ENCODE data around the gene FBLN7. TPM values are rescaled to one million over a fixed set of nuclear protein-coding genes. Genes with fewer than 3 reads are reported as not detected.
"Not testable (repeated sequence)": the region's sequence is repeated elsewhere in the genome, so short reads cannot be mapped to it uniquely, and the experiment has no call there.

Gene FBLN7
- total RNA-seq, 2 experiments from 2014 or later, result 7.4 to 7.9 TPM

- H3K9me3 Mint-ChIP-seq, result no peaks in the 10 kb centered on the region
- H3K36me3 Mint-ChIP-seq (ENCODE audit: low read depth), result peaks cover 24% of the 10 kb centered on the region
- ChIA-PET POLR2A (no interaction called here), CTCF (no interaction called here)
- H3K27me3 Mint-ChIP-seq, result no peaks in the 10 kb centered on the region
- H3K4me1 Mint-ChIP-seq (ENCODE audit: low read depth), result peaks cover 15% of the 10 kb centered on the region
- no peak overlapping the region for H3K27ac Mint-ChIP-seq
- DNase-seq, result no peak
- no peak for ATAC-seq
- no peak for TF ChIP-seq CTCF (IDR thresholded peaks at IDR 0.05)
- H3K4me3 Mint-ChIP-seq, result no peak overlapping the region
- intact Hi-C loops (cut with micrococcal nuclease), result no loop called here
Measured at GRCh38 chr2:112095681-112096080, 42.5 kb upstream of the FBLN7 start.

- Mint-ChIP-seq H3K27me3 (no peaks in the 10 kb centered on the region), H3K4me1 (ENCODE audit: low read depth) (peaks cover 15% of the 10 kb centered on the region), H3K36me3 (ENCODE audit: low read depth) (peaks cover 23% of the 10 kb centered on the region), H3K4me3 (no peak overlapping the region), H3K27ac (peak overlapping the region; percentile 4), H3K9me3 (no peaks in the 10 kb centered on the region)
- no peak for ATAC-seq
- TF ChIP-seq CTCF (IDR thresholded peaks at IDR 0.05), result no peak
- intact Hi-C loops (cut with micrococcal nuclease), result no loop called here
- ChIA-PET CTCF (no interaction called here), POLR2A (no interaction called here)
- DNase-seq, result no peak
Measured at GRCh38 chr2:112096098-112096497, 42.1 kb upstream of the FBLN7 start.

GRCh38 chr2:112108178-112108832 is 29.9 kb upstream of the FBLN7 start:
- Mint-ChIP-seq H3K4me3 (no peak overlapping the region), H3K9me3 (peaks cover 17% of the 10 kb centered on the region), H3K36me3 (ENCODE audit: low read depth) (peaks cover 61% of the 10 kb centered on the region), H3K4me1 (ENCODE audit: low read depth) (no peaks in the 10 kb centered on the region), H3K27me3 (no peaks in the 10 kb centered on the region), H3K27ac (no peak overlapping the region)
- ChIA-PET CTCF (interaction anchor here (1.4 kb wide), 1 partner anchor 13 kb away, joined by 4 read pairs; no protein-coding TSS in a partner anchor), POLR2A (no interaction called here)
- DNase-seq (no peak), ATAC-seq (no peak)
- TF ChIP-seq CTCF (IDR thresholded peaks at IDR 0.05), result no peak
- intact Hi-C loops (cut with micrococcal nuclease), result no loop called here

- peaks cover 58% of the 10 kb centered on the region for H3K36me3 Mint-ChIP-seq (ENCODE audit: low read depth)
- POLR2A ChIA-PET, result no interaction called here
- no peaks in the 10 kb centered on the region for H3K27me3 Mint-ChIP-seq
- ATAC-seq (no peak), DNase-seq (no peak)
- no peak overlapping the region for H3K4me3 Mint-ChIP-seq
- no peak overlapping the region for H3K27ac Mint-ChIP-seq
- intact Hi-C loops (cut with micrococcal nuclease), result no loop called here
- peaks cover 17% of the 10 kb centered on the region for H3K9me3 Mint-ChIP-seq
- no peak for TF ChIP-seq CTCF (IDR thresholded peaks at IDR 0.05)
- CTCF ChIA-PET, result interaction anchor here (1.4 kb wide), 1 partner anchor 12 kb away, joined by 4 read pairs; no protein-coding TSS in a partner anchor
- H3K4me1 Mint-ChIP-seq (ENCODE audit: low read depth), result no peaks in the 10 kb centered on the region
Measured at GRCh38 chr2:112109278-112109677, 28.9 kb upstream of the FBLN7 start.

- no peaks in the 10 kb centered on the region for H3K27me3 Mint-ChIP-seq
- DNase-seq (no peak), ATAC-seq (no peak)
- H3K4me3 Mint-ChIP-seq, result no peak overlapping the region
- ChIA-PET POLR2A (interaction anchor here (0.5 kb wide), 1 partner anchor 37 kb away, joined by 3 read pairs; no protein-coding TSS in a partner anchor), CTCF (no interaction called here)
- intact Hi-C loops (cut with micrococcal nuclease), result no loop called here
- no peak overlapping the region for H3K27ac Mint-ChIP-seq
- no peaks in the 10 kb centered on the region for H3K4me1 Mint-ChIP-seq (ENCODE audit: low read depth)
- H3K36me3 Mint-ChIP-seq (ENCODE audit: low read depth), result peaks cover 55% of the 10 kb centered on the region
- peaks cover 17% of the 10 kb centered on the region for H3K9me3 Mint-ChIP-seq
- TF ChIP-seq CTCF (IDR thresholded peaks at IDR 0.05), result no peak
Measured at GRCh38 chr2:112110966-112111365, 27.2 kb upstream of the FBLN7 start.

- H3K4me3 Mint-ChIP-seq; intact Hi-C loops (cut with micrococcal nuclease); ATAC-seq; H3K4me1 Mint-ChIP-seq (ENCODE audit: low read depth); H3K27me3 Mint-ChIP-seq; H3K27ac Mint-ChIP-seq; DNase-seq; POLR2A ChIA-PET: not testable (repeated sequence)
- CTCF ChIA-PET, result interaction anchor here (1.0 kb wide), 1 partner anchor 9 kb away, joined by 7 read pairs; no protein-coding TSS in a partner anchor
- H3K36me3 Mint-ChIP-seq (ENCODE audit: low read depth), result peaks cover 37% of the 10 kb centered on the region
- peaks cover 13% of the 10 kb centered on the region for H3K9me3 Mint-ChIP-seq
Measured at GRCh38 chr2:112113354-112113753, 24.8 kb upstream of the FBLN7 start.
